Daoy (cell line): Measurements from ENCODE around the gene GZMM. TPM values are rescaled to one million over a fixed set of nuclear protein-coding genes. Genes with fewer than 3 reads are reported as not detected.

Experiments used
- DNase-seq: peaks from one replicate; pipeline ENCODE4 v3.0.0-alpha.2; 2015; ENCODE audit warnings: low read depth
- total RNA-seq: library from RNA; depleted of rRNA; stranded (reverse); fragments of >200 nt; shearing (Covaris generic); gene quantifications from 2 replicates; pipeline ENCODE4 v1.2.3, GENCODE V29; 2014

The GZMM gene
- total RNA-seq, 1 experiment from 2014 or later: 4.2 TPM

- DNase-seq: no peak
Observed at GRCh38 chr19:535017-535835, 8.6 kb upstream of the GZMM start.

GRCh38 chr19:536031-536880 is 7.6 kb upstream of the GZMM start:
- DNase-seq: no peak

DNA sequence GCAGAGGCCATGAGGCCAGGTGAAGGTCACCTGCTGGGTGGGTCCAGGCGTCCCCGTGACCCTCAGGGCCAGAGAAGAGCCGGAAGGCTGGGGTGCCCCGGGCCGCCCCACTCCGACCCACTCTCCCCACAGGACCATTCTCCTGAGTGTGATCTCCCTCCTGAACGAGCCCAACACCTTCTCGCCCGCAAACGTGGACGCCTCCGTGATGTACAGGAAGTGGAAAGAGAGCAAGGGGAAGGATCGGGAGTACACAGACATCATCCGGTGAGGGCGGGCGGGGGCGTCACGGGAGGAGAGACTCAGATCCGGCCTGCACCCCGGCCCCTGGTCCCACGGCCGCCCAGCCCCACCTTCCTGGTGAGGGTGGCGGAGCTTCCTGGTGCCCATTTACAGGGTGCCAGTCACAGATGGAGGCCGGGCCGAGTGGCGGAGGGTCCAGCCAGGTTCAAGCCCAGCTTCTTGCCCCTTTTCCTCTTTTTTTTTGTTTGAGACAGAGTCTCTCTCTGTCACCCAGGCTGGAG is 6.9 kb upstream of the GZMM start:
- no peak for DNase-seq

DNA sequence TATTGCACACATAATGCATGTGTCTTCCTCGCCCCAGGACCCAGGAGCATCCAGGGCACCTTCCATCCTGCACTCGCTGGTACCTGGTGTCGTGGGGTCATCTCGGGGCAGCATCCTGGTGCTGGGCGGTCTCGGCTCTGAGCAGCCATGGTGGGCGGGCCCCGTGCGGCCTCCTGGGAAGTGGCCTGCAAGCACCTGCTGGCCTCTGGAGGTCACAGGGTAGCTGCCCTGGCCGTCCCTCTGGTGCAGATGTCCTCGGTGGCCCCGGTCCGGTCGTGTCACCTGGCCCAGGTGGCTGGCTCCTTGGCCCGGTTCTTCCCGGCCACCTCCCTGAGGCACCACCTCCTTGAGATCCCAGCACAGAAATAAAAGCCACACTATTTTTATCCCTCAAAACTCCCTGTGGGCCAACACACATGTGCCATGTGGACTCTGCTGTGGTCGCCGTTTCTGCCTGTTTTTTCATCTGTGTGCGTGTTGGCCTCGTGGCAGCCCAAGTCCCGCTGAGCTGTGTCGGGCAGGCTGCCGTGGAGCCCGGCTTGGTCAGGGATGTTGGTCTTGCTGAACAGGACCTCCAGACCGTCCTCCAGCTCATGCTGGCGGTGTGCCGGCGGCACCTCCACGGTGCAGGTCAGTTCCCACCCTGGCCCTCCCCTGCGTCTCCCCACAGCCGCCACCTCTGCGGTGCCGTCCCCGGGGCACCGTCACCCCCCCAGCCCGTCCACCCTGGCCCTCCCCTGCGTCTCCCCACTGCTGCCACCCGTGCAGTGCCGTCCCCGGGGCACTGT is 5.0 kb upstream of the GZMM start:
- DNase-seq: no peak

GRCh38 chr19:539429-540030 is 4.3 kb upstream of the GZMM start:
- DNase-seq: no peak

DNA sequence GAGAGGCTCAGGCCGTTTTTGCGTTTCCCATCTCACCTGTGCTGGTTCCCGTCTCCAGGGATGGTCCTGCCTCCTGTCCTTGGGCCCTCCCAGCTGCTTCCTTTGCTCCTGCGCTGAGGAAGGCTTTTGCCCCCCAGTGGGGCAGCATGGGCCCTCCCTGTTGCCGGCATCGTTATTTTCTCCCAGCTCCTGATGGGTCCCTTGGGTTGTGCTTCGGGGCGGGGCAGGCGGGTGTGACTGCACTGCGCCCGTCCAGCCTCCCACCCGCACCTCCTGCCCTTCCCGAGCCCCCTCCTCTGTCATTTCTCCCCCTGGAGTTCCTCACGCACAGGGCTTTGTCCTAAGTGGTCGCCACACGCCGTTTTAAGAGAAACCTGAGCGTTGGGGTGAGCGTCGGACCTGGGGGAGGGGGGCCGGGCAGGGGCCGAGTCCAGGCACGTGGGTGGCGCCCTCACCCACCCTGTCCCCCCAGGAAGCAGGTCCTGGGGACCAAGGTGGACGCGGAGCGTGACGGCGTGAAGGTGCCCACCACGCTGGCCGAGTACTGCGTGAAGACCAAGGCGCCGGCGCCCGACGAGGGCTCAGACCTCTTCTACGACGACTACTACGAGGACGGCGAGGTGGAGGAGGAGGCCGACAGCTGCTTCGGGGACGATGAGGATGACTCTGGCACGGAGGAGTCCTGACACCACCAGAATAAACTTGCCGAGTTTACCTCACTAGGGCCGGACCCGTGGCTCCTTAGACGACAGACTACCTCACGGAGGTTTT is 2.8 kb upstream of the GZMM start:
- no peak for DNase-seq

DNA sequence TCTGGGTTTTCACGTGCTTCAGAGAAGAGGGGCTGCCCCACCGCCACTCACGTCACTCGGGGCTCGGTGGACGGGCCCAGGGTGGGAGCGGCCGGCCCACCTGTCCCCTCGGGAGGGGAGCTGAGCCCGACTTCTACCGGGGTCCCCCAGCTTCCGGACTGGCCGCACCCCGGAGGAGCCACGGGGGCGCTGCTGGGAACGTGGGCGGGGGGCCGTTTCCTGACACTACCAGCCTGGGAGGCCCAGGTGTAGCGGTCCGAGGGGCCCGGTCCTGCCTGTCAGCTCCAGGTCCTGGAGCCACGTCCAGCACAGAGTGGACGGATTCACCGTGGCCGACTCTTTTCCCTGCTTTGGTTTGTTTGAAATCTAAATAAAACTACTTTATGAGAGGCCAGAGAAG is 2.2 kb upstream of the GZMM start:
- DNase-seq: no peak

- DNase-seq: no peak
Observed at GRCh38 chr19:542173-542866, 1.5 kb upstream of the GZMM start.

- DNase-seq: no peak
Observed at GRCh38 chr19:547117-547516, 3.3 kb downstream of the GZMM start.

DNA sequence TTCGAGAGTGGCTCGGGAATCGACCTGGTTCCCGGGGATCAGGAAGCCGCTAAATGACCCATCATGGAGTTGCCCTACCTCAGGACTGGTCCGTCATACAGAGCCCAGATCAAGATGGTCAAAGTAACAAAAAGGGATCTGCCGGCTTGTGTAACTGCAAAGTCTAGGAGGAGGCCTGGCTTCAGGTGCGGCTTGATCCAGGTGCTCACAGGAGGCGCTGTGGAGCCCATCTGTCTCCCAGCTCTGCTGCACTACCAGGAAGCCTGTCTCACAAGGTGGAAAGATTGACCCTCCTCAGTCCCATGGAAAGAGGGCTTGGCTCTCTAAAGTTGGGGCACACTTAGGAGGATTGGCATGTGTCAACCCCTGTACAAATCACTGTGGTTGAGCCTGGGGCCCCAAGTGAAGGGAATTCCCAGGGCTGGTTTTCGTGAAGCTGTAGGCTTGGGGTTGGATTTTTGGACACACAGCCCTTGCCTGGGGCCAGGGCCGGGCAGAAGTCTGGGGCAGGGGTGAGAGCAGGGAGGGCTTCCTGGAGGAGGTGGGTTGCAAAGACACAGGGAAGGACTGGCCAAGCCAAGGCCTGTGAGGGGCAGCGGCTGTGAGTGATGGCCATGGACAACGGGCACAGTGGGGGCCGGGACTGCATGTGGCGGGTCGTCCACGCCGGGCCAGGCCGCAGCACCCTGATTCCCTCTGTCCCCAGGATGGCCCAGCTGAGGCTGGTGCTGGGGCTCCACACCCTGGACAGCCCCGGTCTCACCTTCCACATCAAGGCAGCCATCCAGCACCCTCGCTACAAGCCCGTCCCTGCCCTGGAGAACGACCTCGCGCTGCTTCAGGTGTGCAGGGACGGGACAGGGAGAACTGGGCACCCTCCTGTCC is 4.2 kb downstream of the GZMM start:
- DNase-seq: no peak

DNA sequence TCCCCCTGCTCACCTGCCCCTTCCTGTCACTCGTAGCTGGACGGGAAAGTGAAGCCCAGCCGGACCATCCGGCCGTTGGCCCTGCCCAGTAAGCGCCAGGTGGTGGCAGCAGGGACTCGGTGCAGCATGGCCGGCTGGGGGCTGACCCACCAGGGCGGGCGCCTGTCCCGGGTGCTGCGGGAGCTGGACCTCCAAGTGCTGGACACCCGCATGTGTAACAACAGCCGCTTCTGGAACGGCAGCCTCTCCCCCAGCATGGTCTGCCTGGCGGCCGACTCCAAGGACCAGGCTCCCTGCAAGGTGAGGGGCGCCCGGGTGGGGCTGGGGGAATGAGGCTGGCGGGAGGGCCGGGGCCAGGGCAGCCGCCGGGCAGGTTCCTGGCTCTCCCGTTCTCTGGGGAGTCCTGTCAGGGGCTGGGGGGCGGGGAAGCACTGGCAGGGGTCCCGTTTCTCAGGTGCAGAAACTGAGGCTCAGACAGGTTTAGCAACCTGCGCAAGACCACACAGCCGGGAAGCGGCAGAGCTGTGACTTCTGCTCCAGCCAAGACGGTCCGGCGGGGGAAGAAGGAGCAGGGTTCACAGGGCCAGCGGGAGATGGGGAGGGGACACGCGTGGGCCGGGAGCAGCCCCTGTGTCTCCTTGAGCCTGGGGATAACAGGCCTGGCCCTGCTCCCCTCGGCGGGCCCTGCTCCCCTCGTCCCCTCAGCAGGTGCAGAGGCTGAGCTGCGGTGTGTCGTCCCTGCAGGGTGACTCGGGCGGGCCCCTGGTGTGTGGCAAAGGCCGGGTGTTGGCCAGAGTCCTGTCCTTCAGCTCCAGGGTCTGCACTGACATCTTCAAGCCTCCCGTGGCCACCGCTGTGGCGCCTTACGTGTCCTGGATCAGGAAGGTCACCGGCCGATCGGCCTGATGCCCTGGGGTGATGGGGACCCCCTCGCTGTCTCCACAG is 5.3 kb downstream of the GZMM start:
- DNase-seq: no peak

- no peak for DNase-seq
Observed at GRCh38 chr19:554817-555216, 11.0 kb downstream of the GZMM start.

DNA sequence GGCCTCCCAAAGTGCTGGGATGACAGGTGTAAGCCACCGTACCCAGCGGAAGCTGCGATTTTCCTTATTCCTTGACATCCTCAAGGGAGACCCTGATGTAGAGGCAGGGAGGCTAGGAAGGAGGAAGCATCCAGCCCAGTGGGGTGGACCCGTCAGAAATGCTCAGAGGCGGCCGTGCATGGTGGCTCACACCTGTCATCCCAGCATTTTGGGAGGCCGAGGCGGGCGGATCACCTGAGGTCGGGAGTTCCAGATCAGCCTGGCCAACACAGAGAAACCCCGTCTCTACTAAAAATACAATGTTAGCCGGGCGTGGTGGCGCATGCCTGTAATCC is 11.6 kb downstream of the GZMM start:
- DNase-seq: no peak

- DNase-seq: no peak
Observed at GRCh38 chr19:556611-557382, 12.9 kb downstream of the GZMM start.

DNA sequence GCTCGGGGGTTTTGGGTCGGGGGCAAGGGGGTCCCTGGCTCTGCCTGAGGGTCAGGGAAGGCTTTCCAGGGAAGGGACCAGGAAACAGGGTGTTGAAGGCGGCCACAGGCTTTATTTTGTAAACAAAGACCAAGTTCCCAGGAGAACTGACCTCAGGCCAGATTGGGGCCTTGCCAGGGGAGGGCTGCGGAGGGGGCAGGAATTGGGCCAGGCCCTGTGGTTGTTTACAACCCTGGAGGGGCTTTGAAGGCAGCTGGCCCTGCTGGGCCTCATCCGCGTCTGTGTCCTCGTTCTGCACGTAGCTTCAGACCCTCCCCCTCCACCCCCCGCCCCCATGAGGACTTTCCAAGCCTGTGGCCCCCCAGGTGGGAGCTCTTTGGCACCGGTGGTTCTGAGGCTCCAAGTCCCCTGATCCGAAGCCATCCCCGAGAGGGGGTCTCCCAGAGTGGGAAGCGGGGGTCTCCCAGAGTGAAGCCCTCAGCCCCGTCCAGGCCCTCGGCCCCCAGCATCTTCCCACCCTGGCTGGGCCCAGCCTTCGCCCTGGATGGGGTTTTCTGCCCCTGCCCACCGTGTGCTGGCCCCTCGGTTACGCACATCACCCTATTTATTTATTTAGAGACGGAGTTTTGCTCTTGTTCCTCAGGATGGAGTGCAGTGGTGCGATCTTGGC is 15.1 kb downstream of the GZMM start:
- DNase-seq: no peak

GRCh38 chr19:560121-560520 is 16.3 kb downstream of the GZMM start:
- DNase-seq: no peak

DNA sequence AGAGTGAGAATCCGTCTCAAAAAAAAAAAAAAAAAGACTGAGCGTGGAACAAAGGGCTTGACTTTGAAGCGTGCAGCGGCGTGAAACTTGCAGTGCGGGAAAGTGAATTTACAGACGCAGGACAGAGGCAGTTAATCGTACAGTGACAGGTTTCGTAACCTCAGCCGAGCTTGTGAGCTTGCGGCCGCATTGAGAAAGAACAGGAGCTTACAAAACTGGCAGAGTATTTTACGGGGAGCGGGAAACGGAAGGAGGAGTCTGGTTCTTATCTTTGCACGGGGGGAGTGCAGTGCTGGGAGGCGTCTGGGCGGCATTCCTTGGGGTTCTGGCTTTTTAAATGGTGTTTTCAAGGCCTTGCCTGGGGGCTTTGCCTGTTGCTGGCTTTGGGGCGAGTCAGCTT is 22.6 kb downstream of the GZMM start:
- no peak for DNase-seq
